ENCODE data around the gene COX5A.
"Not testable (repeated sequence)": the region's sequence is repeated elsewhere in the genome, so short reads cannot be mapped to it uniquely, and the experiment has no call there.

The COX5A gene

GRCh38 chr15:74955017-74955416 is 17.1 kb upstream of the COX5A start:
- no peak for DNase-seq

- DNase-seq = no peak
These were observed 16.6 kb upstream of the COX5A start for GRCh38 chr15:74954515-74954914.

GRCh38 chr15:74951006-74951405 is 13.1 kb upstream of the COX5A start:
- no peak for DNase-seq

- DNase-seq = peak; percentile 51 to 64
These were observed 12.4 kb upstream of the COX5A start for GRCh38 chr15:74950078-74950908.

GRCh38 chr15:74937272-74937589 is 642 bp downstream of the COX5A start:
- DNase-seq = no peak

- DNase-seq = not testable (repeated sequence)
These were observed 2.7 kb downstream of the COX5A start for GRCh38 chr15:74935193-74935592.

- no peak for DNase-seq
These were observed 4.3 kb downstream of the COX5A start for GRCh38 chr15:74933573-74933972.

GRCh38 chr15:74928771-74929198 is 9.1 kb downstream of the COX5A start:
- no peak for DNase-seq

GRCh38 chr15:74924525-74924924 is 13.3 kb downstream of the COX5A start:
- DNase-seq = no peak

- DNase-seq = no peak
These were observed 17.4 kb downstream of the COX5A start for GRCh38 chr15:74920456-74920855.

- no peak for DNase-seq
These were observed 20.2 kb downstream of the COX5A start for GRCh38 chr15:74917676-74918075.

GRCh38 chr15:74913799-74914198 is 24.1 kb downstream of the COX5A start:
- not testable (repeated sequence) for DNase-seq

GRCh38 chr15:74913041-74913440 is 24.8 kb downstream of the COX5A start:
- no peak for DNase-seq

- no peak for DNase-seq
These were observed 29.2 kb downstream of the COX5A start for GRCh38 chr15:74908635-74909034.

GRCh38 chr15:74907163-74907870 is 30.6 kb downstream of the COX5A start:
- no peak for DNase-seq

GRCh38 chr15:74906450-74907162 is 31.3 kb downstream of the COX5A start, which contains the start of gene FAM219B:
Gene FAM219B (minus strand): TSS chr15:74906851. CDS start chr15:74906800, 51 bp downstream.
- DNase-seq = peak; percentile 52 to 68

GRCh38 chr15:74906067-74906449 is 31.8 kb downstream of the COX5A start:
- no peak for DNase-seq

GRCh38 chr15:74904190-74904805 is 33.6 kb downstream of the COX5A start:
- DNase-seq = no peak

GRCh38 chr15:74903676-74904075 is 34.2 kb downstream of the COX5A start:
- no peak for DNase-seq

- DNase-seq = no peak
These were observed 35.4 kb downstream of the COX5A start for GRCh38 chr15:74902295-74903075.

GRCh38 chr15:74901612-74902063 is 36.2 kb downstream of the COX5A start:
- peak in 1 of 2 experiments; percentile 11 for DNase-seq

GRCh38 chr15:74897300-74897701 is 40.6 kb downstream of the COX5A start:
- DNase-seq = no peak
